B cell (primary cell): ENCODE measurements around the gene PAX2. TPM values are rescaled to one million over a fixed set of nuclear protein-coding genes. Genes with fewer than 3 reads are reported as not detected.

Experiments
- ATAC-seq: fragments of 200-7000 bp; cut with Tn5 transposase; one replicate; pipeline ENCODE4 v1.10.0; 2021; ENCODE audit warnings: low read depth, mild to moderate bottlenecking, moderate number of reproducible peaks, moderate library complexity
- CTCF ChIA-PET: fragments of 350-600 bp; sonication (Branson Sonifier 250); formaldehyde crosslinking; loops from one replicate; lab custom pipeline; 2021; ENCODE audit warnings: antibody characterized with exemption, inconsistent platforms; lab: Charles Lee
- POLR2A ChIA-PET: fragments of 350-600 bp; sonication (Branson Sonifier 250); formaldehyde crosslinking; loops from one replicate; lab custom pipeline; 2021; ENCODE audit warnings: antibody characterized with exemption; lab: Charles Lee
- DNase-seq: peaks from one replicate; pipeline ENCODE4 v3.0.0; 2013
- H2AFZ ChIP-seq: 2 replicates; pipeline ENCODE4 v1.6.1; 2012; ENCODE audit warnings: mild to moderate bottlenecking, low read depth, low read length; ENCODE audit not compliant: insufficient read depth, poor library complexity, severe bottlenecking
- H3K27ac ChIP-seq, 2 donors: 1 replicate in 1 of 2; 2 replicates in 1 of 2; pipeline ENCODE4 v1.5.1; 2012 to 2013; ENCODE audit warnings: low read length in 2 of 2, mild to moderate bottlenecking in 2 of 2, moderate library complexity in 1 of 2
- H3K27me3 ChIP-seq, 4 experiments: fragments of 200-600 bp in 1 of 4; sonication (generic) in 1 of 4; replicated peaks in 1 of 4; 1 replicate in 2 of 4; 2 replicates in 2 of 4; pipeline versions ENCODE4 v1.6.1 to v1.7.0; 2013 to 2016; ENCODE audit warnings: low read length in 3 of 4, mild to moderate bottlenecking in 2 of 4, mixed read lengths in 1 of 4, moderate library complexity in 1 of 4; ENCODE audit not compliant: insufficient read depth in 4 of 4, control insufficient read depth in 3 of 4; ENCODE audit errors: control extremely low read depth in 1 of 4
- H3K36me3 ChIP-seq, 2 experiments: replicated peaks in 1 of 2; 1 replicate in 1 of 2; 2 replicates in 1 of 2; pipeline versions ENCODE4 v1.6.1 to v1.7.1; 2013; ENCODE audit warnings: low read length in 1 of 2; ENCODE audit not compliant: insufficient read depth in 2 of 2, control insufficient read depth in 1 of 2; ENCODE audit errors: control extremely low read depth in 1 of 2, extremely low read depth in 1 of 2
- H3K4me1 ChIP-seq, 2 donors: fragments of 200-600 bp in 1 of 2; sonication (generic) in 1 of 2; 1 replicate in 1 of 2; 2 replicates in 1 of 2; pipeline versions ENCODE4 v1.5.1 to v1.6.1; 2013 to 2017; ENCODE audit warnings: low read length in 2 of 2; ENCODE audit not compliant: control insufficient read depth in 2 of 2, insufficient read depth in 2 of 2
- H3K4me2 ChIP-seq: replicated peaks from 2 replicates; pipeline ENCODE3; 2012; ENCODE audit warnings: mild to moderate bottlenecking, low read depth, low read length; ENCODE audit not compliant: poor library complexity, severe bottlenecking
- H3K4me3 ChIP-seq, 5 experiments: fragments of 200-600 bp in 1 of 5; sonication (generic) in 1 of 5; 1 replicate in 3 of 5; 2 replicates in 2 of 5; pipeline versions ENCODE4 v1.5.1 to v1.7.0; 2011 to 2016; ENCODE audit warnings: low read length in 4 of 5, mild to moderate bottlenecking in 4 of 5, low read depth in 2 of 5, control low read depth in 1 of 5, moderate library complexity in 1 of 5; ENCODE audit not compliant: insufficient read depth in 1 of 5; ENCODE audit errors: control extremely low read depth in 1 of 5, extremely low read depth in 1 of 5
- H3K79me2 ChIP-seq: fragments of 200-600 bp; sonication (generic); one replicate; pipeline ENCODE4 v1.6.0; 2016; ENCODE audit warnings: low read length; ENCODE audit not compliant: control insufficient read depth, insufficient read depth
- H3K9ac ChIP-seq: fragments of 200-600 bp; sonication (generic); 2 replicates; pipeline ENCODE4 v1.6.1; 2017; ENCODE audit warnings: mild to moderate bottlenecking, low read length, moderate library complexity
- H3K9me3 ChIP-seq, 3 donors: one replicate each; pipeline versions ENCODE4 v1.6.1 to v1.7.1; 2013; ENCODE audit warnings: low read length in 2 of 3; ENCODE audit not compliant: control insufficient read depth in 2 of 3, insufficient read depth in 1 of 3; ENCODE audit errors: control extremely low read depth in 1 of 3
- H4K20me1 ChIP-seq: 2 replicates; pipeline ENCODE4 v1.6.0; 2012; ENCODE audit warnings: mild to moderate bottlenecking, low read length; ENCODE audit not compliant: insufficient read depth, control insufficient read depth, poor library complexity, severe bottlenecking
- H3K27ac Mint-ChIP-seq: one replicate; pipeline ENCODE4 v1.8.0; 2021; ENCODE audit warnings: mixed read lengths
- H3K27me3 Mint-ChIP-seq: one replicate; pipeline ENCODE4 v1.8.0; 2021; ENCODE audit warnings: mixed read lengths
- H3K4me1 Mint-ChIP-seq: one replicate; pipeline ENCODE4 v1.8.0; 2021; ENCODE audit warnings: mixed read lengths
- H3K4me3 Mint-ChIP-seq: one replicate; pipeline ENCODE4 v1.8.0; 2021; ENCODE audit warnings: mixed read lengths
- H3K9me3 Mint-ChIP-seq: one replicate; pipeline ENCODE4 v1.8.0; 2022; ENCODE audit warnings: mixed read lengths; ENCODE audit not compliant: insufficient read depth
- EZH2 ChIP-seq: IDR thresholded peaks from 2 replicates; pipeline ENCODE4 v1.6.1; 2012; ENCODE audit warnings: borderline replicate concordance, low read depth, mild to moderate bottlenecking, moderate library complexity, low read length; ENCODE audit not compliant: insufficient read depth, poor library complexity, severe bottlenecking
- WGBS: methylation state at CpG from one replicate; pipeline ENCODE4 v1.1.5; 2013; ENCODE audit warnings: missing lambda C conversion rate; ENCODE audit not compliant: insufficient coverage; 5-methylcytosine and 5-hydroxymethylcytosine counted together
- intact Hi-C: fragments of 100-400 bp; cut with micrococcal nuclease; formaldehyde crosslinking; loops from one replicate; pipeline ENCODE4 v1.10.0; 2022
- polyA plus RNA-seq: library from polyadenylated mRNA; depleted of rRNA; stranded (reverse); fragments of >200 nt; gene quantifications from 2 replicates; pipeline ENCODE4 v1.2.3, GENCODE V29; 2012
- total RNA-seq, 2 donors: library from RNA; stranded (reverse); fragments of 120-200 nt in 1 of 2; gene quantifications; 1 replicate in 1 of 2; 2 replicates in 1 of 2; pipeline versions ENCODE4 v1.2.3 to v1.2.4, GENCODE V29; 2013 to 2022
- TF ChIP-seq, protein P1 (sequence below): fragments of 200-600 bp; IDR thresholded peaks from one replicate; pipeline ENCODE4 v1.8.0; 2022; ENCODE audit warnings: antibody characterized with exemption, mild to moderate bottlenecking

Gene PAX2
- total and polyA plus RNA-seq, 2 donors (not counting 1 experiment from before 2014, with no cell fraction given): 0.12 TPM; not detected in 1

- 22% methylated on average over 4 of the region's 6 CpGs for WGBS
- Histone ChIP-seq H3K4me3 (no peak overlapping the region), H3K27ac (no peak overlapping the region), H3K4me1 (peaks cover 30 to 43% of the 10 kb centered on the region in 2 donors), H2AFZ (no peak overlapping the region), H3K27me3 (peaks cover 0 to 94% (median 59%) of the 10 kb centered on the region in 4 experiments), H3K9me3 (peaks cover 0 to 37% (median 0%) of the 10 kb centered on the region in 3 donors), H3K9ac (no peak overlapping the region), H3K36me3 (no peaks in the 10 kb centered on the region), H3K79me2 (no peaks in the 10 kb centered on the region), H3K4me2 (no peak overlapping the region), H4K20me1 (no peaks in the 10 kb centered on the region)
- no peaks in the 10 kb centered on the region for H3K9me3 Mint-ChIP-seq
- H3K4me3 Mint-ChIP-seq: no peak overlapping the region
- peaks cover 79% of the 10 kb centered on the region for H3K27me3 Mint-ChIP-seq
- DNase-seq (no peak), ATAC-seq (no peak)
- TF ChIP-seq EZH2: no peak
- ChIA-PET CTCF (interaction anchor here (0.6 kb wide), 1 partner anchor 61 kb away, joined by 4 read pairs; no protein-coding TSS in a partner anchor), POLR2A (no interaction called here)
- no peak overlapping the region for H3K27ac Mint-ChIP-seq
- H3K4me1 Mint-ChIP-seq: peaks cover 31% of the 10 kb centered on the region
- intact Hi-C loops: no loop called here
These were observed 9.1 kb upstream of the PAX2 start for GRCh38 chr10:100736144-100736808.

DNA sequence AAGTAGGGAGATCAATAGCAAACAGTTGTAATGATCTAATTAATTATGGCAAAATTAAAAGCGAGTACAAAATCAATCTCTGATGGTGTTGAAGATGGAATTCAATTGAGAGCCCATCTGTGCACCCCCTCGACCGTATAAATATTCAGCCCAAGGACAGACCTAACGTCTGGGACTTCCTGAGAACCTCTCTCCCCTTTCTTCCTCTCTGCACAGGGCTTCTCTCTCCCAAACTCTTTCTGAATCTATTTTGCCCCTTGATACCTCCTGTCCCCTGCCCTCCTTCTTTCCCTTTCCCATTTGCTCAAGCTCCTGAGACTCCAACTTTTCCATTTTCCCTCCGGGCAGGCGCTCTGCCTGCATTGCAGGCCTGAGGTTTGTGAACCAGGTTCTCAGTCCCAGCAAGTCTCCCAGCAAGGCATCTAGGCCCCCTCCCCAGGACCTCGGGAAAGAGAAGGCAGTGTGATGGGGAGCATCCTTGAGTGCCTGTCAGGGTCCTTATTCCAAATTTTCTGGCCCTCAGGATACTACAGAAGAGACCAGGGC is 8.5 kb upstream of the PAX2 start:
- peak overlapping the region in 1 of 5 experiments; percentile 5 for H3K4me3 ChIP-seq
- no peaks in the 10 kb centered on the region for H3K9me3 Mint-ChIP-seq
- 50% methylated on average over 6 of the region's 7 CpGs for WGBS

More for the DNA sequence above, 8.5 kb upstream of the PAX2 start:
- ATAC-seq (no peak), DNase-seq (no peak)
- Mint-ChIP-seq H3K27ac (no peak overlapping the region), H3K27me3 (peaks cover 79% of the 10 kb centered on the region), H3K4me3 (peak overlapping the region; percentile 51), H3K4me1 (peaks cover 27% of the 10 kb centered on the region)
- Histone ChIP-seq H3K4me1 (peaks cover 32 to 46% of the 10 kb centered on the region in 2 donors), H3K9ac (no peak overlapping the region), H3K27me3 (peaks cover 0 to 94% (median 59%) of the 10 kb centered on the region in 4 experiments), H3K79me2 (no peaks in the 10 kb centered on the region), H2AFZ (peak overlapping the region; percentile 51), H4K20me1 (no peaks in the 10 kb centered on the region), H3K9me3 (peaks cover 0 to 40% (median 0%) of the 10 kb centered on the region in 3 donors), H3K4me2 (peak overlapping the region; percentile 74), H3K27ac (no peak overlapping the region), H3K36me3 (no peaks in the 10 kb centered on the region)
- TF ChIP-seq, protein P1, sequence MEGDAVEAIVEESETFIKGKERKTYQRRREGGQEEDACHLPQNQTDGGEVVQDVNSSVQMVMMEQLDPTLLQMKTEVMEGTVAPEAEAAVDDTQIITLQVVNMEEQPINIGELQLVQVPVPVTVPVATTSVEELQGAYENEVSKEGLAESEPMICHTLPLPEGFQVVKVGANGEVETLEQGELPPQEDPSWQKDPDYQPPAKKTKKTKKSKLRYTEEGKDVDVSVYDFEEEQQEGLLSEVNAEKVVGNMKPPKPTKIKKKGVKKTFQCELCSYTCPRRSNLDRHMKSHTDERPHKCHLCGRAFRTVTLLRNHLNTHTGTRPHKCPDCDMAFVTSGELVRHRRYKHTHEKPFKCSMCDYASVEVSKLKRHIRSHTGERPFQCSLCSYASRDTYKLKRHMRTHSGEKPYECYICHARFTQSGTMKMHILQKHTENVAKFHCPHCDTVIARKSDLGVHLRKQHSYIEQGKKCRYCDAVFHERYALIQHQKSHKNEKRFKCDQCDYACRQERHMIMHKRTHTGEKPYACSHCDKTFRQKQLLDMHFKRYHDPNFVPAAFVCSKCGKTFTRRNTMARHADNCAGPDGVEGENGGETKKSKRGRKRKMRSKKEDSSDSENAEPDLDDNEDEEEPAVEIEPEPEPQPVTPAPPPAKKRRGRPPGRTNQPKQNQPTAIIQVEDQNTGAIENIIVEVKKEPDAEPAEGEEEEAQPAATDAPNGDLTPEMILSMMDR: no peak
- no peak for TF ChIP-seq EZH2
- POLR2A ChIA-PET: no interaction called here
- CTCF ChIA-PET: interaction anchor here (0.6 kb wide), 1 partner anchor 62 kb away, joined by 4 read pairs; no protein-coding TSS in a partner anchor
- intact Hi-C loops: no loop called here
